ENCODE results near the gene AFAP1L2.
A peak's percentile ranks its signal among the peaks of the same experiment; 100 is the strongest.
"Not testable (repeated sequence)": the region's sequence is repeated elsewhere in the genome, so short reads cannot be mapped to it uniquely, and the experiment has no call there.

The AFAP1L2 gene

GRCh38 chr10:114336823-114337509, 67.3 kb downstream of the AFAP1L2 start:
- TF ChIP-seq CTCF (conservative IDR thresholded peaks at IDR 0.05; ENCODE audit: low read length): no peak
- H3K4me3 ChIP-seq (ENCODE audit: low read length): no peak overlapping the region
- DNase-seq (ENCODE audit: low read depth): no peak

GRCh38 chr10:114335614-114336013, 68.7 kb downstream of the AFAP1L2 start:
- H3K4me3 ChIP-seq (ENCODE audit: low read length): no peak overlapping the region
- no peak for DNase-seq (ENCODE audit: low read depth)
- TF ChIP-seq CTCF (conservative IDR thresholded peaks at IDR 0.05; ENCODE audit: low read length): no peak

GRCh38 chr10:114334301-114334700, 70.0 kb downstream of the AFAP1L2 start:
- peak; percentile 26 for DNase-seq (ENCODE audit: low read depth)
- H3K4me3 ChIP-seq (ENCODE audit: low read length): no peak overlapping the region
- no peak for TF ChIP-seq CTCF (conservative IDR thresholded peaks at IDR 0.05; ENCODE audit: low read length)

GRCh38 chr10:114333441-114333840, 70.9 kb downstream of the AFAP1L2 start:
- DNase-seq (ENCODE audit: low read depth); H3K4me3 ChIP-seq (ENCODE audit: low read length): not testable (repeated sequence)

- DNase-seq (ENCODE audit: low read depth): peak; percentile 31
Observed at GRCh38 chr10:114332301-114333192, 71.8 kb downstream of the AFAP1L2 start.

GRCh38 chr10:114329634-114330365, 74.5 kb downstream of the AFAP1L2 start:
- TF ChIP-seq CTCF (conservative IDR thresholded peaks at IDR 0.05; ENCODE audit: low read length): no peak
- H3K4me3 ChIP-seq (ENCODE audit: low read length): no peak overlapping the region
- DNase-seq (ENCODE audit: low read depth): no peak

More at GRCh38 chr10:114332301-114333192, 71.8 kb downstream of the AFAP1L2 start:
- H3K4me3 ChIP-seq (ENCODE audit: low read length): no peak overlapping the region
- TF ChIP-seq CTCF (conservative IDR thresholded peaks at IDR 0.05; ENCODE audit: low read length): no peak

- no peak overlapping the region for H3K4me3 ChIP-seq (ENCODE audit: low read length)
- DNase-seq (ENCODE audit: low read depth): peak; percentile 17
- no peak for TF ChIP-seq CTCF (conservative IDR thresholded peaks at IDR 0.05; ENCODE audit: low read length)
Observed at GRCh38 chr10:114328874-114329273, 75.4 kb downstream of the AFAP1L2 start.

Data from AG10803 (cell line).